ENCODE measurements around the gene CSMD2.

- TF ChIP-seq MAX (IDR thresholded peaks at IDR 0.05; ENCODE audit: low read depth) (no peak), REST (IDR thresholded peaks at IDR 0.05; ENCODE audit: low read depth, low read length) (no peak), CTCF (IDR thresholded peaks at IDR 0.05) (no peak), IRF3 (IDR thresholded peaks at IDR 0.05; ENCODE audit: low read depth, low read length) (no peak), ELF1 (IDR thresholded peaks at IDR 0.05) (no peak), EP300 (IDR thresholded peaks at IDR 0.05; ENCODE audit: borderline replicate concordance in 1 of 2, low read depth in 1 of 2, low read length in 1 of 2) (no peak)
Observed at GRCh38 chr1:34055818-34056217, 109.2 kb downstream of the CSMD2 start.
